Endothelial cell (in vitro differentiated cells): ENCODE measurements around the gene AHCYL1. TPM values are rescaled to one million over a fixed set of nuclear protein-coding genes. Genes with fewer than 3 reads are reported as not detected.

ENCODE experiments used
- DNase-seq: peaks from one replicate; pipeline ENCODE4 v3.0.0; 2021; ENCODE audit warnings: low spot score
- H3K27ac Mint-ChIP-seq: one replicate; pipeline ENCODE4 v1.8.0; 2021; ENCODE audit warnings: mixed read lengths, inconsistent platforms; ENCODE audit not compliant: unreplicated experiment
- H3K27me3 Mint-ChIP-seq: one replicate; pipeline ENCODE4 v1.8.0; 2021; ENCODE audit warnings: mild to moderate bottlenecking, moderate library complexity, mixed read lengths, inconsistent platforms; ENCODE audit not compliant: unreplicated experiment
- H3K36me3 Mint-ChIP-seq: one replicate; pipeline ENCODE4 v1.8.0; 2021; ENCODE audit warnings: mild to moderate bottlenecking, low read depth, mixed read lengths, inconsistent platforms; ENCODE audit not compliant: unreplicated experiment
- H3K4me1 Mint-ChIP-seq: one replicate; pipeline ENCODE4 v1.8.0; 2021; ENCODE audit warnings: mild to moderate bottlenecking, mixed read lengths, inconsistent platforms; ENCODE audit not compliant: unreplicated experiment
- H3K4me3 Mint-ChIP-seq: one replicate; pipeline ENCODE4 v1.8.0; 2021; ENCODE audit warnings: mild to moderate bottlenecking, mixed read lengths, inconsistent platforms; ENCODE audit not compliant: unreplicated experiment
- H3K9me3 Mint-ChIP-seq: one replicate; pipeline ENCODE4 v1.8.0; 2021; ENCODE audit warnings: mixed read lengths, inconsistent platforms; ENCODE audit not compliant: unreplicated experiment
- long read RNA-seq: library from polyadenylated mRNA; unstranded; transcript quantifications from one replicate; pipeline ENCODE4 v2.0.0, GENCODE V29; 2020; ENCODE audit not compliant: unreplicated experiment
- total RNA-seq: library from RNA; stranded (reverse); fragmentation: NEBNext Ultra II Directional; extraction: Animal tissue kit (Norgen Biotek cat#: 25700); gene quantifications from one replicate; pipeline ENCODE4 v1.2.1, GENCODE V29; 2021; ENCODE audit not compliant: unreplicated experiment
- TF ChIP-seq, protein P1 (sequence below): fragments of 200-600 bp; sonication (generic); IDR thresholded peaks from one replicate; pipeline ENCODE4 v1.5.0; 2021; ENCODE audit warnings: antibody characterized with exemption; ENCODE audit not compliant: unreplicated experiment

Gene AHCYL1
- 63.7 TPM for total RNA-seq
- long read RNA-seq, full-length matches to known transcripts: 5 of 8 reads
- long read RNA-seq, partial matches to known transcripts: 1 of 8 reads
- long read RNA-seq, other reads (novel, unspliced or antisense): 2 of 8 reads

- Mint-ChIP-seq H3K27me3 (peaks cover 3% of the 10 kb centered on the region), H3K9me3 (no peaks in the 10 kb centered on the region), H3K36me3 (no peaks in the 10 kb centered on the region), H3K4me3 (peak within 1 kb of the TSS; percentile 97), H3K4me1 (peaks cover 29% of the 10 kb centered on the region), H3K27ac (peak within 1 kb of the TSS; percentile 93)
- DNase-seq: peak; percentile 98
- TF ChIP-seq, protein P1, sequence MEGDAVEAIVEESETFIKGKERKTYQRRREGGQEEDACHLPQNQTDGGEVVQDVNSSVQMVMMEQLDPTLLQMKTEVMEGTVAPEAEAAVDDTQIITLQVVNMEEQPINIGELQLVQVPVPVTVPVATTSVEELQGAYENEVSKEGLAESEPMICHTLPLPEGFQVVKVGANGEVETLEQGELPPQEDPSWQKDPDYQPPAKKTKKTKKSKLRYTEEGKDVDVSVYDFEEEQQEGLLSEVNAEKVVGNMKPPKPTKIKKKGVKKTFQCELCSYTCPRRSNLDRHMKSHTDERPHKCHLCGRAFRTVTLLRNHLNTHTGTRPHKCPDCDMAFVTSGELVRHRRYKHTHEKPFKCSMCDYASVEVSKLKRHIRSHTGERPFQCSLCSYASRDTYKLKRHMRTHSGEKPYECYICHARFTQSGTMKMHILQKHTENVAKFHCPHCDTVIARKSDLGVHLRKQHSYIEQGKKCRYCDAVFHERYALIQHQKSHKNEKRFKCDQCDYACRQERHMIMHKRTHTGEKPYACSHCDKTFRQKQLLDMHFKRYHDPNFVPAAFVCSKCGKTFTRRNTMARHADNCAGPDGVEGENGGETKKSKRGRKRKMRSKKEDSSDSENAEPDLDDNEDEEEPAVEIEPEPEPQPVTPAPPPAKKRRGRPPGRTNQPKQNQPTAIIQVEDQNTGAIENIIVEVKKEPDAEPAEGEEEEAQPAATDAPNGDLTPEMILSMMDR: peak; percentile 98
Measured at GRCh38 chr1:109984456-109985246, at the start of gene AHCYL1. Gene AHCYL1 (plus strand): TSS chr1:109984765. CDS start chr1:109985053, 288 bp downstream.

DNA sequence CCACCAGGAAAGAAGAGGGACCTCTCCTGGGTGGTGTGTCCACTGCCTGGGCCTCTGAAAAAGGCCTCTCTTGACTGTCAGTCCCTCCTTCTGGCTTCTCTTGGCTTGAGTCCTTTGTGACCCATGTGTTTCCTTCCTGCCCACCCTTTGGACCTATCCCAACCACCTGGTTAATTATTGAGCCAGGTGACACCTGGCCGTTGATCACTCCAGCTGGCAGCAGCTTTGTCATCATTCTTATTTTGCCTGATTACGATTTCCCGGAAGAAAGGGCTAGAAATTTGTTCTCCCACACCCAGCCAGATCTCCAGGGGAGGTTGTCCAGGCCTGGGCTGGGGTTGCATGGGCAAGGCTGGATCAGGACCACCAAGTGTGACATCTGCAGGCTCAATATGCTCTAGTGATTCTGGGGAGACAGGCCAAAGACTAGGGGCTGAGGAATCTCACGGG is 49.1 kb upstream of the AHCYL1 start:
- no peak overlapping the region for H3K27ac Mint-ChIP-seq
- H3K9me3 Mint-ChIP-seq: no peaks in the 10 kb centered on the region

DNA sequence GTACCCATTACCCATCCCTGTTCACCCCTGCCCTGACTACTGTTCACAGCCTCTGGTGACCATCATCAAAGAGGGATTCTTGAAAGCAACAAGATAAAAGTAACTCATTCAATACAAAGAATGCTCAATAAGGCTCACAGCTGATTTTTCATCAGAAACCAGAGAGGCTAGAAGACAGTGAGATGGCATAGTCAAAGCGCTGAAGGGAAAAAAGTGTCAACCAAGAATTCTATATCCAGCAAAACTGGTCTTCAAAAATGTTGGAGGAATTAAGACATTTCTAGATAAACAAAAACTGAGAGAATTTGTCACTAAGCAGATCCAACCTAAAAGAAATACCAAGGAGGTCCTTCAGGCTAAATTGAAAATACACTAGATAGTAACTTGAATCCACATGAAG is 46.8 kb upstream of the AHCYL1 start:
- Mint-ChIP-seq H3K9me3 (no peaks in the 10 kb centered on the region), H3K4me3 (no peak overlapping the region), H3K27ac (no peak overlapping the region), H3K4me1 (peaks cover 9% of the 10 kb centered on the region), H3K36me3 (no peaks in the 10 kb centered on the region), H3K27me3 (peaks cover 1% of the 10 kb centered on the region)
- TF ChIP-seq, protein P1: no peak
- DNase-seq: no peak

More for the DNA sequence above, 49.1 kb upstream of the AHCYL1 start:
- TF ChIP-seq, protein P1: no peak
- peaks cover 14% of the 10 kb centered on the region for H3K4me1 Mint-ChIP-seq
- no peak overlapping the region for H3K4me3 Mint-ChIP-seq
- no peaks in the 10 kb centered on the region for H3K27me3 Mint-ChIP-seq
- no peaks in the 10 kb centered on the region for H3K36me3 Mint-ChIP-seq
- DNase-seq: no peak

DNA sequence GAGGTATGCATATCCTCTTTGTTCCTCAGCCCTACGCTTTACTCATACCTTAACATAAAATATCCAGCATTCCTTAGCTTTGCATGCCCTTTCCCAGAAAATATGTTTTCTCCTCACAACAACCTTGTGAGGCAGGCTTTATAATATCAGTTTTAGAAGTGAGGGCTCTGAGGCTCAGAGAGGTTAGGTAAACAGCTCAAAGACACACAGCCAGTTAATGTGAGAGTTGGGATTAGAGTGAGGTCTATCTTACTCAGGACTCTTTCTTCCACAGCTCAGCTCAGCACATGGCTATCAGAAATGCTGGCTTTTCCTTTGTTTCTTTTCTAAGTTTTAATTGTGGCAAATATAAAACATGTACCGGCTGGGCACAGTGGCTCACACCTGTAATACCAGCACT is 46.0 kb upstream of the AHCYL1 start:
- no peaks in the 10 kb centered on the region for H3K36me3 Mint-ChIP-seq
- H3K9me3 Mint-ChIP-seq: no peaks in the 10 kb centered on the region
- peaks cover 9% of the 10 kb centered on the region for H3K4me1 Mint-ChIP-seq
- no peak overlapping the region for H3K4me3 Mint-ChIP-seq
- H3K27ac Mint-ChIP-seq: no peak overlapping the region
- TF ChIP-seq, protein P1: no peak
- DNase-seq: no peak
- H3K27me3 Mint-ChIP-seq: peaks cover 1% of the 10 kb centered on the region

GRCh38 chr1:109942434-109942833 is 42.1 kb upstream of the AHCYL1 start:
- Mint-ChIP-seq H3K9me3 (no peaks in the 10 kb centered on the region), H3K4me1 (peaks cover 20% of the 10 kb centered on the region), H3K27ac (no peak overlapping the region), H3K4me3 (no peak overlapping the region), H3K36me3 (no peaks in the 10 kb centered on the region), H3K27me3 (peaks cover 1% of the 10 kb centered on the region)
- TF ChIP-seq, protein P1: no peak
- DNase-seq: no peak
